ENCODE results near the gene NOLC1.

The NOLC1 gene

DNA sequence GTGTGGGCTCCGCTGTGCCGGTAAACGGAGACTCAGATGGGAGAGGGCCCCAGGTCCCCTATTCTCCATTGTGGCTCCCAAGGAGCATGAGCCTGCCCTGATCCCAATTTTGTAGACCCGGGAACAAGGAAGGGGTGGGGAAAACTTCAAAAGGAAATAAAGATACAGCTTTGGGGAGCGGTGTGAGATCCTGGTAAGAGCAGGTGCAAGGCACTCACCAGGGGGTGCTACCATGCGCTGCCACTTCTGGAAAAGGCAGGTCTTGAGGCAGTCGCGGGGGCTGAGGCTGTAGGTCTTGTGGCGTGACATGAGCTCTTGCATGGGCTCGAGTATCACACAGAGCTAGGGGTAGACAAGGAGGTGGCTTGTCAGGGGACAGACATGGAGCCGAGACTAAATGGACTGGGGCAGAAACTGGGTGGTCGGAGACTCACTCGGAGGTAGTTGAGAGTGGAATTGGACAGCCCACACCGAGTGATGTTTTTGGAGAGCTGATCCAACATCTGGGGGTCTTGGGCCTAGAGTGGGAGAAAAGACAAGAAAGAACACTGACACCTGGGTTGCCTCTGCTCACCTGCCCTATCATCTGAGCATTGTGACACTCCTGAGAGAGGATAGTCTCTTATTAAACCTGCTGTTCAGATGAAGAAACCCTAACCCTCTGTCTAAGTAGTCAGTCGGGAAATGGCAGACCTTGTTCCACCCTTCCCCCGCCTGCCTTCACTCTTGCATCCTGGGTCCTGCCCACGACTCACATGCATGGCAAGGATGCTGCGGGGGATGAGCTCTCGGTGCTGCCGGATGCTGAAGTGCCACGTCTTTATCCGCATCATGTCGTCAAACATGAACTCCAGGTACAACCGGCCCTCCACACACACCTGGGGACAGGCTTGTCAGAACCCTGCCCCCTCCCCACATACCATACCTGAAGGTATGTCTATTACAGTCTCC lies 42.7 kb upstream of the NOLC1 start:
- no peak overlapping the region for H3K9ac ChIP-seq (ENCODE audit: low read length)
- H3K27me3 ChIP-seq (replicated peaks; ENCODE audit: insufficient read depth, low read length) = no peaks in the 10 kb centered on the region
- DNase-seq = no peak
- peaks cover 27% of the 10 kb centered on the region for H3K79me2 ChIP-seq (ENCODE audit: low read length)
- H4K20me1 ChIP-seq (ENCODE audit: insufficient read depth, low read length) = no peaks in the 10 kb centered on the region
- no peaks in the 10 kb centered on the region for H3K9me3 ChIP-seq (replicated peaks; ENCODE audit: insufficient read depth, low read length)
- no peak overlapping the region for H3K4me3 ChIP-seq (ENCODE audit: low read length)
- peaks cover 13% of the 10 kb centered on the region; the same call in 1 of the 2 replicates for H3K4me1 ChIP-seq (ENCODE audit: low read length)
- H3K27ac ChIP-seq (ENCODE audit: low read length) = no peak overlapping the region
- no peak for TF ChIP-seq EZH2phosphoT487 (IDR thresholded peaks at IDR 0.05; ENCODE audit: low read length)
- TF ChIP-seq EZH2 (optimal IDR thresholded peaks at IDR 0.05; ENCODE audit: low read depth, low read length) = no peak
- TF ChIP-seq, protein P1, sequence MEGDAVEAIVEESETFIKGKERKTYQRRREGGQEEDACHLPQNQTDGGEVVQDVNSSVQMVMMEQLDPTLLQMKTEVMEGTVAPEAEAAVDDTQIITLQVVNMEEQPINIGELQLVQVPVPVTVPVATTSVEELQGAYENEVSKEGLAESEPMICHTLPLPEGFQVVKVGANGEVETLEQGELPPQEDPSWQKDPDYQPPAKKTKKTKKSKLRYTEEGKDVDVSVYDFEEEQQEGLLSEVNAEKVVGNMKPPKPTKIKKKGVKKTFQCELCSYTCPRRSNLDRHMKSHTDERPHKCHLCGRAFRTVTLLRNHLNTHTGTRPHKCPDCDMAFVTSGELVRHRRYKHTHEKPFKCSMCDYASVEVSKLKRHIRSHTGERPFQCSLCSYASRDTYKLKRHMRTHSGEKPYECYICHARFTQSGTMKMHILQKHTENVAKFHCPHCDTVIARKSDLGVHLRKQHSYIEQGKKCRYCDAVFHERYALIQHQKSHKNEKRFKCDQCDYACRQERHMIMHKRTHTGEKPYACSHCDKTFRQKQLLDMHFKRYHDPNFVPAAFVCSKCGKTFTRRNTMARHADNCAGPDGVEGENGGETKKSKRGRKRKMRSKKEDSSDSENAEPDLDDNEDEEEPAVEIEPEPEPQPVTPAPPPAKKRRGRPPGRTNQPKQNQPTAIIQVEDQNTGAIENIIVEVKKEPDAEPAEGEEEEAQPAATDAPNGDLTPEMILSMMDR (IDR thresholded peaks at IDR 0.05; ENCODE audit: low read length) = no peak
- H3K4me2 ChIP-seq (ENCODE audit: low read depth, low read length) = no peak overlapping the region
- H3K36me3 ChIP-seq (replicated peaks; ENCODE audit: insufficient read depth, low read length) = peaks cover 3% of the 10 kb centered on the region; the same call in 1 of the 2 replicates
- H2AFZ ChIP-seq (ENCODE audit: low read length) = no peak overlapping the region
- H3K9me2 ChIP-seq (replicated peaks; ENCODE audit: insufficient read depth, low read length) = no peaks in the 10 kb centered on the region
- H3F3A ChIP-seq (ENCODE audit: insufficient read depth, low read length) = no peaks in the 10 kb centered on the region

DNA sequence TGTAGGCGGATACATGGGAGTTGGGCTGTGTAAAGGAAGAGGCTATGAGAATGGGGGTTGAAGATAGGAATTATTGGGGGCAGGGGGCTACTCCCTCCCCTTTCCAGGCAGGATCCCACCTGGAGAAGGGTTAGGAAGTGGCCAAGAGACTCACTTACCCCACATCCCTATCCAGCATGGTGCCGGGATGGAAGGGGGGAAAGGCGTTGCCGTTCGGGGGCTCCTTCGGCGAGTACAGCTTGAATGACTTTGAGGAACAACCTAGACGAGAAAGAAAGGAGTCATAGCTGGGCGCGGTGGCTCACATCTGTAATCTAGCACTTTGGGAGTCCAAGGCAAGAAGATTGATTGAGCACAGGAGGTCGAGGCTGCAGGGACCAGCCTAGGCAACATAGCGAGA lies 40.9 kb upstream of the NOLC1 start:
- TF ChIP-seq EZH2 (optimal IDR thresholded peaks at IDR 0.05; ENCODE audit: low read depth, low read length) (no peak), EZH2phosphoT487 (IDR thresholded peaks at IDR 0.05; ENCODE audit: low read length) (no peak)
- TF ChIP-seq, protein P1 (IDR thresholded peaks at IDR 0.05; ENCODE audit: low read length) = no peak
- Histone ChIP-seq H2AFZ (ENCODE audit: low read length) (no peak overlapping the region), H3K36me3 (replicated peaks; ENCODE audit: insufficient read depth, low read length) (peaks cover 3% of the 10 kb centered on the region; the same call in 1 of the 2 replicates), H3K9ac (ENCODE audit: low read length) (no peak overlapping the region), H3K9me3 (replicated peaks; ENCODE audit: insufficient read depth, low read length) (no peaks in the 10 kb centered on the region), H3K27ac (ENCODE audit: low read length) (no peak overlapping the region), H3K4me1 (ENCODE audit: low read length) (peaks cover 23% of the 10 kb centered on the region), H4K20me1 (ENCODE audit: insufficient read depth, low read length) (no peaks in the 10 kb centered on the region), H3K4me2 (ENCODE audit: low read depth, low read length) (no peak overlapping the region), H3K27me3 (replicated peaks; ENCODE audit: insufficient read depth, low read length) (no peaks in the 10 kb centered on the region), H3F3A (ENCODE audit: insufficient read depth, low read length) (0 out of 2 replicates have a peak, but pooled peaks cover 4% of the 10 kb centered on the region), H3K79me2 (ENCODE audit: low read length) (peaks cover 41% of the 10 kb centered on the region), H3K4me3 (ENCODE audit: low read length) (no peak overlapping the region), H3K9me2 (replicated peaks; ENCODE audit: insufficient read depth, low read length) (no peaks in the 10 kb centered on the region)
- no peak for DNase-seq

DNA sequence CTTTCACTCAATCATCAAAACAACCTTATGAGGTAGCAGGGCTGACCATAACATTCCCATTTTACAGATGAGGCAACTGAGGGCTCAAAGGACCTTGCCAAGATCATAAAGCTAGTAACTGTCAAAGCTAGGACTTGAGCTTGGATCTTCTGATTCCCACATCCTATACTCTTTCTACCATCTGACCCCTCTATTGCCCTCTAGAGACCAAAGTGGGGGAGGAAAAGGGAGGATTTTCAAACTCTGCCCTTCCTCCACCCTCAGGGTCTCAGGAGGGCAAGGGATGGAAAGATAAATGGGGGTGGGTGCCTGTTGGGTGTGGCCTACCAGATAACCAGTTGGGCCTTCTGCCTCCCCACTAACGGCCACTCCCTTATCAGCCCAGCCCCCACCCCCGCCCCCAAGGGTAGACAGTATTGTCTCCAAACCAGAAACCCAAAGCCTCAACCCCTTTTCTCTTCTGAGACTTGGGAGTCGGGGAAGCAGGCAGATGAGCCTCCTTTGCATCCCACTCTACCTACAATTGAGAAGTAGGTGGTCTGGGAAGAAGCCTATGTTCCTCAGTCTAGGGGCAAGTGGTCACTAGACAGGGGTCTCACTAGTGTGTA lies 39.9 kb upstream of the NOLC1 start:
- H3F3A ChIP-seq (ENCODE audit: insufficient read depth, low read length) = peaks cover 7% of the 10 kb centered on the region; the same call in 1 of the 2 replicates
- no peak overlapping the region for H2AFZ ChIP-seq (ENCODE audit: low read length)
- no peaks in the 10 kb centered on the region for H4K20me1 ChIP-seq (ENCODE audit: insufficient read depth, low read length)
- no peaks in the 10 kb centered on the region for H3K9me3 ChIP-seq (replicated peaks; ENCODE audit: insufficient read depth, low read length)
- H3K27me3 ChIP-seq (replicated peaks; ENCODE audit: insufficient read depth, low read length) = no peaks in the 10 kb centered on the region
- H3K4me1 ChIP-seq (ENCODE audit: low read length) = peaks cover 30% of the 10 kb centered on the region
- H3K9me2 ChIP-seq (replicated peaks; ENCODE audit: insufficient read depth, low read length) = no peaks in the 10 kb centered on the region
- H3K9ac ChIP-seq (ENCODE audit: low read length) = no peak overlapping the region
- no peak overlapping the region for H3K27ac ChIP-seq (ENCODE audit: low read length)
- H3K36me3 ChIP-seq (replicated peaks; ENCODE audit: insufficient read depth, low read length) = peaks cover 3% of the 10 kb centered on the region; the same call in 1 of the 2 replicates
- H3K4me2 ChIP-seq (ENCODE audit: low read depth, low read length) = no peak overlapping the region
- TF ChIP-seq, protein P1 (IDR thresholded peaks at IDR 0.05; ENCODE audit: low read length) = peak; percentile 28
- TF ChIP-seq EZH2phosphoT487 (IDR thresholded peaks at IDR 0.05; ENCODE audit: low read length) = no peak
- peaks cover 51% of the 10 kb centered on the region for H3K79me2 ChIP-seq (ENCODE audit: low read length)
- H3K4me3 ChIP-seq (ENCODE audit: low read length) = no peak overlapping the region
- DNase-seq = no peak
